GM12878 (cell line): Measurements from ENCODE around the gene DCTPP1. TPM values are rescaled to one million over a fixed set of nuclear protein-coding genes. Genes with fewer than 3 reads are reported as not detected.

Source experiments
- ATAC-seq: fragments of 200-7000 bp; cut with Tn5 transposase; 3 replicates; pipeline ENCODE4 v1.9.1; 2020; ENCODE audit warnings: mild to moderate bottlenecking, moderate library complexity
- BruUV-seq: library from RNA; stranded (reverse); fragments of 400-500 nt; replicated peaks from 2 replicates; lab custom pipeline; 2021; lab: Mats Ljungman, UMichigan
- CTCF ChIA-PET: fragments of 300-600 bp; sonication (Branson Sonifier 250); formaldehyde crosslinking; extraction: SDS; loops from one replicate; lab custom pipeline; 2021; ENCODE audit warnings: inconsistent platforms; lab: Yijun Ruan, JAX
- POLR2A ChIA-PET: fragments of 350-600 bp; formaldehyde crosslinking; extraction: SDS; loops from one replicate; lab custom pipeline; 2021; ENCODE audit warnings: inconsistent platforms; lab: Charles Lee
- RAD21 ChIA-PET: fragments of 300-600 bp; sonication (Branson Sonifier 250); formaldehyde crosslinking; loops from one replicate; lab custom pipeline; 2023; ENCODE audit warnings: antibody characterized with exemption; ENCODE audit not compliant: unreplicated experiment; lab: Charles Lee
- SMC1A ChIA-PET: fragments of 300-600 bp; sonication (Branson Sonifier 250); formaldehyde crosslinking; loops from one replicate; lab custom pipeline; 2023; ENCODE audit not compliant: unreplicated experiment, uncharacterized antibody; lab: Charles Lee
- DNase-seq: peaks from one replicate; pipeline ENCODE4 v3.0.0-alpha.2; 2011; ENCODE audit warnings: low read depth, low spot score
- FAIRE-seq: peaks from 3 replicates; lab custom pipeline; 2011; peaks lifted over from hg19 to GRCh38; lab: Jason Lieb, UNC
- H2AFZ ChIP-seq: 2 replicates; pipeline ENCODE4 v1.6.0; 2011; ENCODE audit warnings: low read depth, low read length, control low read depth; ENCODE audit not compliant: control insufficient read depth
- H3K27ac ChIP-seq: 2 replicates; pipeline ENCODE4 v1.5.1; 2011; ENCODE audit warnings: control low read depth; ENCODE audit not compliant: control insufficient read depth, insufficient read depth
- H3K27me3 ChIP-seq, 2 experiments: replicated peaks in 1 of 2; 2 replicates each; pipeline versions ENCODE4 v1.6.0 to v1.6.1; 2011; ENCODE audit warnings: low read length in 1 of 2; ENCODE audit not compliant: control insufficient read depth in 2 of 2, insufficient read depth in 2 of 2
- H3K36me3 ChIP-seq, 2 experiments: 2 replicates each; pipeline ENCODE4 v1.5.1; 2011; ENCODE audit warnings: low read length in 1 of 2; ENCODE audit not compliant: control insufficient read depth in 2 of 2, insufficient read depth in 2 of 2
- H3K4me1 ChIP-seq: 2 replicates; pipeline ENCODE4 v1.6.1; 2011; ENCODE audit warnings: mild to moderate bottlenecking, low read length, moderate library complexity, mixed read lengths; ENCODE audit not compliant: control insufficient read depth, insufficient read depth
- H3K4me2 ChIP-seq: 2 replicates; pipeline ENCODE4 v1.6.0; 2011; ENCODE audit warnings: control low read depth; ENCODE audit not compliant: control insufficient read depth, insufficient read depth
- H3K4me3 ChIP-seq: fragments of 200-600 bp; sonication (generic); 2 replicates; pipeline ENCODE4 v1.5.1; 2016
- H3K79me2 ChIP-seq: 2 replicates; pipeline ENCODE4 v1.6.0; 2011; ENCODE audit warnings: low read length; ENCODE audit not compliant: control insufficient read depth, insufficient read depth
- H3K9ac ChIP-seq: 2 replicates; pipeline ENCODE4 v1.8.0; 2011; ENCODE audit warnings: low read length, control low read depth, mixed read lengths; ENCODE audit not compliant: control insufficient read depth, insufficient read depth
- H3K9me3 ChIP-seq: replicated peaks from 3 replicates; pipeline ENCODE4 v1.5.1; 2011; ENCODE audit warnings: mild to moderate bottlenecking, low read length; ENCODE audit not compliant: control insufficient read depth, insufficient read depth
- H4K20me1 ChIP-seq: 2 replicates; pipeline ENCODE4 v1.6.0; 2011; ENCODE audit not compliant: control insufficient read depth, insufficient read depth
- BHLHE40 ChIP-seq, 2 experiments: fragments of 450-650 bp in 1 of 2; IDR thresholded peaks; 2 replicates each; pipeline ENCODE4 v1.6.1; 2011 to 2017; ENCODE audit warnings: low read depth in 2 of 2, borderline replicate concordance in 1 of 2, improper control_type of control experiment in 1 of 2, low read length in 1 of 2, mild to moderate bottlenecking in 1 of 2
- EP300 ChIP-seq, 2 experiments: fragments of 150-350 bp in 1 of 2; IDR thresholded peaks; 2 replicates each; pipeline ENCODE4 v1.6.1; 2011 to 2012; ENCODE audit warnings: low read depth in 2 of 2, low read length in 2 of 2, borderline replicate concordance in 1 of 2, improper control_type of control experiment in 1 of 2, inconsistent platforms in 1 of 2; ENCODE audit not compliant: control insufficient read depth in 1 of 2
- RAD51 ChIP-seq: fragments of 450-650 bp; IDR thresholded peaks from 2 replicates; pipeline ENCODE4 v1.6.1; 2016; ENCODE audit warnings: moderate library complexity, mild to moderate bottlenecking, inconsistent platforms
- ZBED1 ChIP-seq: IDR thresholded peaks from 2 replicates; pipeline ENCODE4 v1.6.1; 2016; ENCODE audit warnings: borderline replicate concordance
- WGBS: methylation state at CpG from one replicate; pipeline ENCODE4 v1.1.6; 2016; ENCODE audit warnings: low lambda C conversion rate; ENCODE audit not compliant: insufficient replicate concordance, insufficient coverage; ENCODE audit errors: missing lambda C conversion rate; 5-methylcytosine and 5-hydroxymethylcytosine counted together
- in situ Hi-C: fragments of 300-500 bp; cut with MboI; formaldehyde crosslinking; loops from 9 replicates; pipeline ENCODE4 v1.14.3; 2018; ENCODE audit warnings: mixed read lengths
- intact Hi-C: fragments of 100-400 bp; cut with micrococcal nuclease; formaldehyde crosslinking; loops from one replicate; pipeline ENCODE4 v1.14.2; 2022; ENCODE audit not compliant: unreplicated experiment
- polyA plus RNA-seq, 11 experiments: library from polyadenylated mRNA; depleted of rRNA in 4 of 11; unstranded in 6 of 11; stranded (reverse) in 5 of 11; fragments of >200 nt; fragmentation: Nextera tagmentation in 4 of 11; fragmentation: Illumina TruSeq in 1 of 11; extraction: Ambion mirVana in 4 of 11; extraction: Trizol in 1 of 11; gene quantifications; 1 replicate in 1 of 11; 2 replicates in 10 of 11; pipeline versions ENCODE4 v1.2.1 to v1.2.3, GENCODE V29; 2011 to 2016; ENCODE audit warnings: inconsistent platforms in 2 of 11, missing spikeins in 2 of 11, low read depth in 1 of 11
- total RNA-seq, 4 experiments: library from RNA; depleted of rRNA in 3 of 4; stranded (reverse); fragments of >200 nt in 3 of 4; fragmentation: Illumina TruSeq in 1 of 4; extraction: Trizol in 1 of 4; gene quantifications; 2 replicates each; pipeline versions ENCODE4 v1.2.1 to v1.2.3, GENCODE V29; 2013 to 2021

Gene DCTPP1
- total and polyA plus RNA-seq, 10 of the 15 experiments (the other 5 are each of a cell fraction or from before 2014, with no cell fraction given), result 72.1 to 266 (median 157) TPM

DNA sequence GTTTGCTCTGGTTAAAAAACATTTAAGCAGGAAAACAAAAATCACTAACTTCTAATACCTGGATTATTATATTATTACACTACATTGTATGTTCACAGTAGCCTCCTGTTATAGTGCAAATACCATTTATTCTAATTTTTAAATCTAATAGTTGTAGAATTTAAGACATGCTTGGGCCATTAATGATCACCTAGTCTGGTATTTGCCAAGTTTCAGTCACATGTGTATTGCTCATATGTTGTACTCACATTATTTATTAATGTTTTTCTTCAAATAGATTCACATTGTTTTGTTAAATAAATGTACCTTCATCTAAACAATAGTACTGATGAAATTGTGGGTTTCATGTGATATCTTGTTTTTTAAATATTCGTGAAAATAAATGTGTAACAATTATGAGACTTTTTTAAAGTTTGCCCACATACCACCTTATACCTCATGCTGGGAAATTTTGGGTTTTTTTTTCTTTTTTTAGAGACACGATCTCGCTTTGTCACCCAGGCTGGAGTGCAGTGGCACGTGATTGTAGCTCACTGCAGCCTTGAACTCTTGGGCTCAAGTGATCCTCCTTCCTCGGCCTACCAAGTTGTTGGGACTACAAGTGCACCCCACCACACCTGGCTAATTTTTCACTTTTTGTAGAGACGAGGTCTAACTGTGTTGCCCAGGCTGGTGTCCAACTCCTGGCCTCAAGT lies 16.6 kb downstream of the DCTPP1 start:
- Histone ChIP-seq H3K4me1 (peaks cover 17% of the 10 kb centered on the region), H2AFZ (no peak overlapping the region), H3K4me3 (no peak overlapping the region), H3K9ac (no peak overlapping the region), H3K4me2 (no peak overlapping the region), H3K79me2 (no peaks in the 10 kb centered on the region), H3K36me3 (peaks cover 0 to 2% of the 10 kb centered on the region in 2 experiments; a peak in 1 of 4 replicates), H3K27ac (no peak overlapping the region), H3K9me3 (no peaks in the 10 kb centered on the region), H4K20me1 (no peaks in the 10 kb centered on the region), H3K27me3 (no peaks in the 10 kb centered on the region)
- 48% methylated on average over 6 of the region's 6 CpGs for WGBS
- intact Hi-C loops, result no loop called here
- POLR2A ChIA-PET, result interaction anchor here (0.6 kb wide), 1 partner anchor 27 kb away, joined by 3 read pairs; no protein-coding TSS in a partner anchor
- in situ Hi-C loops, result no loop called here
- CTCF ChIA-PET, result interaction anchor here (1.2 to 8.1 kb wide), 3 partner anchors 42 to 185 kb away, joined by 7 to 70 read pairs (median 8); partner anchors contain the start of gene TBC1D10B
- FAIRE-seq, result no peak
- DNase-seq, result no peak
- SMC1A ChIA-PET, result interaction anchor here (1.0 to 1.9 kb wide), 2 partner anchors 42 to 229 kb away, joined by 3 to 4 read pairs; no protein-coding TSS in a partner anchor
- RAD21 ChIA-PET, result interaction anchor here (1.4 to 1.9 kb wide), 4 partner anchors 42 to 216 kb away, joined by 3 to 5 read pairs (median 4); no protein-coding TSS in a partner anchor
- ATAC-seq, result no peak
- no TSS peak for BruUV-seq
- peak; percentile 26; the same call in 1 of the 2 replicates for TF ChIP-seq RAD51
- no peak for TF ChIP-seq ZBED1
- TF ChIP-seq EP300 (IDR thresholded peaks at IDR 0.05; ENCODE audit: borderline replicate concordance in 1 of 2, control insufficient read depth in 1 of 2, low read depth in 2 of 2, low read length in 2 of 2), result no peak
- TF ChIP-seq BHLHE40 (IDR thresholded peaks at IDR 0.05; ENCODE audit: borderline replicate concordance in 1 of 2, low read depth in 2 of 2, low read length in 1 of 2), result peak in 1 of 2 experiments; percentile 71; a peak in 2 of 4 replicates
